OCI-LY3 (cell line): ENCODE data around the gene USP2.

Experiments
- H2AFZ ChIP-seq: fragments of 200-600, 300-600 bp; shearing (Covaris generic); 2 replicates; pipeline ENCODE4 v1.6.0; 2014; ENCODE audit warnings: antibody characterized with exemption, low read depth, low read length
- H3K27ac ChIP-seq: fragments of 200-600, 300-600 bp; sonication (generic); 2 replicates; pipeline ENCODE4 v1.5.1; 2014; ENCODE audit warnings: mild to moderate bottlenecking, low read length, moderate library complexity, mixed read lengths
- H3K27me3 ChIP-seq: fragments of 200-600, 300-600 bp; sonication (generic); 2 replicates; pipeline ENCODE4 v1.6.1; 2014; ENCODE audit warnings: low read depth, low read length, mixed read lengths
- H3K36me3 ChIP-seq: fragments of 200-600, 300-600 bp; sonication (generic); replicated peaks from 2 replicates; pipeline ENCODE3; 2014; ENCODE audit warnings: low read depth, low read length, mixed read lengths
- H3K4me1 ChIP-seq: fragments of 300-600, 200-600 bp; sonication (generic); 2 replicates; pipeline ENCODE4 v1.6.1; 2014; ENCODE audit warnings: low read length, mixed read lengths
- H3K4me2 ChIP-seq: fragments of 200-600, 300-600 bp; sonication (generic); 2 replicates; pipeline ENCODE4 v1.6.1; 2014; ENCODE audit warnings: low read length, mixed read lengths
- H3K4me3 ChIP-seq: fragments of 300-600, 200-600 bp; sonication (generic); 2 replicates; pipeline ENCODE4 v1.5.1; 2014; ENCODE audit warnings: antibody characterized with exemption, mild to moderate bottlenecking, low read length, moderate library complexity
- H3K79me2 ChIP-seq: fragments of 300-600, 200-600 bp; shearing (Covaris generic); 2 replicates; pipeline ENCODE4 v1.6.1; 2014; ENCODE audit warnings: mild to moderate bottlenecking, low read length, mixed read lengths
- H3K9ac ChIP-seq: fragments of 300-600, 200-600 bp; shearing (Covaris generic); 2 replicates; pipeline ENCODE4 v1.6.0; 2014; ENCODE audit warnings: mild to moderate bottlenecking, low read length, moderate library complexity
- H3K9me3 ChIP-seq: fragments of 200-600, 300-600 bp; shearing (Covaris generic); 2 replicates; pipeline ENCODE4 v1.6.1; 2014; ENCODE audit warnings: low read length, mixed read lengths; ENCODE audit not compliant: insufficient read depth
- H4K20me1 ChIP-seq: fragments of 200-600, 300-600 bp; sonication (generic); 2 replicates; pipeline ENCODE4 v1.6.1; 2016; ENCODE audit warnings: low read length, mixed read lengths; ENCODE audit not compliant: insufficient read depth
- EZH2phosphoT487 ChIP-seq: fragments of 200-600 bp; shearing (Covaris generic); IDR thresholded peaks from 2 replicates; pipeline ENCODE4 v1.6.1; 2018; ENCODE audit warnings: antibody characterized with exemption, mixed run types, low read depth
- TF ChIP-seq, protein P1 (sequence below): fragments of 200-600, 300-600 bp; sonication (generic); IDR thresholded peaks from 2 replicates; pipeline ENCODE4 v1.5.1; 2014; ENCODE audit warnings: antibody characterized with exemption, low read length, low read depth

USP2 gene

DNA sequence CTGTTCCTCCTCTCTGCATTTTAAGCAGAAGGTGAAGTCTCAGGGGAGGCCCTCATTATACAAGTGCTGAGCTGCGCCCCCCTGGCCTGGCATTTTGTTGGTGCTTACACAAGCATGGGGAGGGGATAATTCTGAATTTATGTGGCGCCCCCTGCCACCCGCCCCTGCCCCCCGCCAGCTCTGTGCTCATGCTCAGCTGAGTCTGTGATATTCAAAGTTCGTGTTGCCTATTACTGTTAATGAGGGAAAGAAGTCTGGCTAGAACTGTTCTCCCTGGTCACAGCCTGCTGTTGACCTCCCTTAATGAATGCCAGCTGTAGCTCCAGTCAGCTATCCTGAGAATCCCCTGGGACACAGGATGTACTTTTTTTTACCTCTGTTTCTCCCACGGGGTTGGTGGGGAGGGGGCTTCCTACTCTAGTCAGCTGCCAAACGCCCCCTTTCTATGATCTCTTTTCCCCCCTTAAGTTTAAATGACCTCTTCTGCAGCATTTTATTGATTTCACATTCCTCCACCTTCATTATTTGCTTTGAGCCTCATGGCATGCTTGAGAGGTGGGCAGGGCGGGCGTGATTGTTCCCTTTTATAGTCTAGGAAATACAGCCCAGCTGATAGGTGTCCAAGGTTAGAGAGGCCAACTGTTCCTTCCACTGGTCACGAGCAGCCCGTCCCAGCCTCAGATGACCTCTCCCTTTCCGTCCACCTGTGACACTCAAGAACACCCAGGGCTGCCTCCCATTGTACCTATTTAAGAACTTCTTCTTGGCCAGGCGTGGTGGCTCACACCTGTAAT lies 12.2 kb downstream of the USP2 start:
- Histone ChIP-seq H3K4me2 (no peak overlapping the region), H3K9ac (no peak overlapping the region)

DNA sequence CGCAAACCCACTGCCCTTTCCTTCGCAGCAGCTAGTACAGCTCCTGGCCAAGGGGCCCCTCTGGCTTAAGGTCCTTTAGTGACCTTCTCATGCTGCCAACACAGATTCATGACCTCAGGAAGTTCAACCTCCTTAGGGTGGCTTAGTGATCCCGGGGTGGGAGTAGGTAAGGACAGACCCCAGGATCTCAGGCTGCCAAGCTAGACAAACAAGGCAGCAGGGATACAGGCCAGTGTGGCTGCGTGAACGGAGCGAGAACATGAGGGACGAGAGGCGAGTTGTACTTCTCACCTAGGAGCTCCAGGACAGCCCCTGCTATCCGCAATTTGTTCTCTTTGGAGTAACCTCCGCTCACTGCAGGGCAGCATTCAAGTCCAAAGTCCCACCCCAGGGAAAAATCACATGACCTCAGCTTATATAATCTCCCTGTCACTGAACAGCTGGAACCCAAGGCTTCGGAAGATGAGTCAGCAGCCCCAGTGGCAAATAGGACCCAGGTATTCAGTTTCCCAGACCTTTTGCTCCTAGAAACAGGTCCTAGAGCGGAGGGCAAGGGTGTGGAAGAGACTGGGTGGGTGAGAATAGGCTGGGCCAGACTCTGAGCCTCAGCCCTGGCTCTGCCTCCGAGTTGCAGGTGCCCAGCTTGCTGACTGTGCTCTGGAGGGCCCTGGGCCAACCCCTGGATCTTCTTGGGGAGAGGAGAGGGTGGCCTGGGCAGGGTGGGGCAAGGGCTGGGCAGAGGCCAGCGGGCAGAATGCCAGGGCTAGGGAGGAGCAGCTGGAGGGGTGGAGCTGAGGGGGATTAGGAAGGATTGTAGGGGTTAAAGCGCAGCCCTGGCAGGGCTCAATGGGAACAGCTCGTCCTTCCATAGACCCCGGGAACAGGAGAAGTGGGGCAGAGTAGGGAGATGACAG lies 13.1 kb downstream of the USP2 start:
- Histone ChIP-seq H3K4me3 (no peak overlapping the region), H3K9me3 (no peaks in the 10 kb centered on the region), H3K27me3 (peaks cover 16% of the 10 kb centered on the region), H3K4me2 (no peak overlapping the region), H3K4me1 (0 out of 2 replicates have a peak, but pooled peaks cover 4% of the 10 kb centered on the region), H3K9ac (no peak overlapping the region), H3K27ac (no peak overlapping the region), H4K20me1 (no peaks in the 10 kb centered on the region), H3K79me2 (no peaks in the 10 kb centered on the region), H2AFZ (no peak overlapping the region), H3K36me3 (no peaks in the 10 kb centered on the region)
- TF ChIP-seq, protein P1, sequence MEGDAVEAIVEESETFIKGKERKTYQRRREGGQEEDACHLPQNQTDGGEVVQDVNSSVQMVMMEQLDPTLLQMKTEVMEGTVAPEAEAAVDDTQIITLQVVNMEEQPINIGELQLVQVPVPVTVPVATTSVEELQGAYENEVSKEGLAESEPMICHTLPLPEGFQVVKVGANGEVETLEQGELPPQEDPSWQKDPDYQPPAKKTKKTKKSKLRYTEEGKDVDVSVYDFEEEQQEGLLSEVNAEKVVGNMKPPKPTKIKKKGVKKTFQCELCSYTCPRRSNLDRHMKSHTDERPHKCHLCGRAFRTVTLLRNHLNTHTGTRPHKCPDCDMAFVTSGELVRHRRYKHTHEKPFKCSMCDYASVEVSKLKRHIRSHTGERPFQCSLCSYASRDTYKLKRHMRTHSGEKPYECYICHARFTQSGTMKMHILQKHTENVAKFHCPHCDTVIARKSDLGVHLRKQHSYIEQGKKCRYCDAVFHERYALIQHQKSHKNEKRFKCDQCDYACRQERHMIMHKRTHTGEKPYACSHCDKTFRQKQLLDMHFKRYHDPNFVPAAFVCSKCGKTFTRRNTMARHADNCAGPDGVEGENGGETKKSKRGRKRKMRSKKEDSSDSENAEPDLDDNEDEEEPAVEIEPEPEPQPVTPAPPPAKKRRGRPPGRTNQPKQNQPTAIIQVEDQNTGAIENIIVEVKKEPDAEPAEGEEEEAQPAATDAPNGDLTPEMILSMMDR = no peak
- TF ChIP-seq EZH2phosphoT487 = no peak

More for the DNA sequence above, 12.2 kb downstream of the USP2 start:
- Histone ChIP-seq H3K4me3 (no peak overlapping the region), H3K36me3 (no peaks in the 10 kb centered on the region), H3K4me1 (peaks cover 8% of the 10 kb centered on the region), H4K20me1 (no peaks in the 10 kb centered on the region), H3K27me3 (peaks cover 16% of the 10 kb centered on the region), H3K79me2 (no peaks in the 10 kb centered on the region), H2AFZ (no peak overlapping the region), H3K9me3 (no peaks in the 10 kb centered on the region), H3K27ac (no peak overlapping the region)
- TF ChIP-seq EZH2phosphoT487 = no peak
- TF ChIP-seq, protein P1 = no peak

DNA sequence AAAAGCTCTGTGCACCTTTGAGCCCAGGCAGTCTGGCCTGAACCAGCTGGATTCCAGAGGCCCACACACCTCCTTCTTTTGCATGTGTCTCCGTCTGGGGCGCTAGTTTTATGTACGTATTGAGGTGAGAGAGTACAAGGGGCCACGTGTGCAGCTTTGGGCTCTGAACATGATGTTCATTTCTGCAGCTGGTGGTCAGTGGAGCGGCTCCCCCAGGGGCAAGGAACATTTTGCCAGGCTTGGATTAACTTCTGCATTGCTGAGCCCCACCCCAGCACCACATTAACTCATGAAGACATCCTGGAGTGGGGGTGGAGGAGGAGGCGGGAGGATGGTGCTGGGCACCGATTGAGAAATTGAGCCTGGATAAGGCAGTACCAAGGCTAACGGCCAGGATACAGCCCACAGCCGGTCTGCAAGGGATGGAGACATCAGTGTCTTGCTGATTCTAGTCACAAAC lies 13.8 kb downstream of the USP2 start:
- Histone ChIP-seq H3K4me1 (0 out of 2 replicates have a peak, but pooled peaks cover 4% of the 10 kb centered on the region), H3K9ac (no peak overlapping the region), H2AFZ (no peak overlapping the region), H4K20me1 (no peaks in the 10 kb centered on the region), H3K27ac (no peak overlapping the region), H3K36me3 (no peaks in the 10 kb centered on the region), H3K4me3 (no peak overlapping the region), H3K27me3 (peaks cover 16% of the 10 kb centered on the region), H3K4me2 (no peak overlapping the region), H3K79me2 (no peaks in the 10 kb centered on the region), H3K9me3 (no peaks in the 10 kb centered on the region)
- no peak for TF ChIP-seq EZH2phosphoT487
- TF ChIP-seq, protein P1 = no peak
